Measurements from ENCODE around the gene MORF4L2.

Gene MORF4L2

GRCh38 chrX:103685396-103685795, 1.1 kb downstream of the MORF4L2 start:
- no peak for TF ChIP-seq CTCF (IDR thresholded peaks at IDR 0.05; ENCODE audit: extremely low read depth, insufficient read depth, missing control alignments)
- DNase-seq (ENCODE audit: low spot score): no peak
- in situ Hi-C loops (cut with MboI; ENCODE audit: low pct_unique_long_range_greater_than_20kb, low sequenced_read_pairs, unreplicated experiment): no loop called here

- DNase-seq (ENCODE audit: low spot score): no peak
- TF ChIP-seq CTCF (IDR thresholded peaks at IDR 0.05; ENCODE audit: extremely low read depth, insufficient read depth, missing control alignments): no peak
- in situ Hi-C loops (cut with MboI; ENCODE audit: low pct_unique_long_range_greater_than_20kb, low sequenced_read_pairs, unreplicated experiment): no loop called here
Measured at GRCh38 chrX:103681443-103681842, 5.1 kb downstream of the MORF4L2 start.

GRCh38 chrX:103678199-103678993, 8.1 kb downstream of the MORF4L2 start:
- no peak for DNase-seq (ENCODE audit: low spot score)
- in situ Hi-C loops (cut with MboI; ENCODE audit: low pct_unique_long_range_greater_than_20kb, low sequenced_read_pairs, unreplicated experiment): no loop called here
- TF ChIP-seq CTCF (IDR thresholded peaks at IDR 0.05; ENCODE audit: extremely low read depth, insufficient read depth, missing control alignments): no peak

- DNase-seq (ENCODE audit: low spot score): no peak
- TF ChIP-seq CTCF (IDR thresholded peaks at IDR 0.05; ENCODE audit: extremely low read depth, insufficient read depth, missing control alignments): no peak
- in situ Hi-C loops (cut with MboI; ENCODE audit: low pct_unique_long_range_greater_than_20kb, low sequenced_read_pairs, unreplicated experiment): no loop called here
Measured at GRCh38 chrX:103674531-103675454, 11.7 kb downstream of the MORF4L2 start.

GRCh38 chrX:103669745-103670144, 16.8 kb downstream of the MORF4L2 start:
- in situ Hi-C loops (cut with MboI; ENCODE audit: low pct_unique_long_range_greater_than_20kb, low sequenced_read_pairs, unreplicated experiment): no loop called here
- TF ChIP-seq CTCF (IDR thresholded peaks at IDR 0.05; ENCODE audit: extremely low read depth, insufficient read depth, missing control alignments): no peak
- DNase-seq (ENCODE audit: low spot score): no peak

- DNase-seq (ENCODE audit: low spot score): no peak
- in situ Hi-C loops (cut with MboI; ENCODE audit: low pct_unique_long_range_greater_than_20kb, low sequenced_read_pairs, unreplicated experiment): no loop called here
- no peak for TF ChIP-seq CTCF (IDR thresholded peaks at IDR 0.05; ENCODE audit: extremely low read depth, insufficient read depth, missing control alignments)
Measured at GRCh38 chrX:103666202-103667107, 20.0 kb downstream of the MORF4L2 start.

All from GM13977 (cell line).